ENCODE results near the gene PAQR5.
"Not testable (repeated sequence)": the region's sequence is repeated elsewhere in the genome, so short reads cannot be mapped to it uniquely, and the experiment has no call there.

The PAQR5 gene

GRCh38 chr15:69446953-69447352, 148.2 kb downstream of the PAQR5 start:
- in situ Hi-C loops (cut with HindIII; ENCODE audit: low pct_unique_long_range_greater_than_20kb, low sequenced_read_pairs), result no loop called here
- DNase-seq (ENCODE audit: low read depth in 1 of 2, low spot score in 1 of 2), result no peak
- TF ChIP-seq JUND (IDR thresholded peaks at IDR 0.05; ENCODE audit: low read depth), result no peak

- in situ Hi-C loops (cut with HindIII; ENCODE audit: low pct_unique_long_range_greater_than_20kb, low sequenced_read_pairs); DNase-seq (ENCODE audit: low read depth in 1 of 2, low spot score in 1 of 2): not testable (repeated sequence)
Observed at GRCh38 chr15:69450221-69450620, 151.5 kb downstream of the PAQR5 start.

- DNase-seq (ENCODE audit: low read depth in 1 of 2, low spot score in 1 of 2), result no peak
- TF ChIP-seq JUND (IDR thresholded peaks at IDR 0.05; ENCODE audit: low read depth), result no peak
- in situ Hi-C loops (cut with HindIII; ENCODE audit: low pct_unique_long_range_greater_than_20kb, low sequenced_read_pairs), result no loop called here
Observed at GRCh38 chr15:69450968-69451695, 152.4 kb downstream of the PAQR5 start.

DNA sequence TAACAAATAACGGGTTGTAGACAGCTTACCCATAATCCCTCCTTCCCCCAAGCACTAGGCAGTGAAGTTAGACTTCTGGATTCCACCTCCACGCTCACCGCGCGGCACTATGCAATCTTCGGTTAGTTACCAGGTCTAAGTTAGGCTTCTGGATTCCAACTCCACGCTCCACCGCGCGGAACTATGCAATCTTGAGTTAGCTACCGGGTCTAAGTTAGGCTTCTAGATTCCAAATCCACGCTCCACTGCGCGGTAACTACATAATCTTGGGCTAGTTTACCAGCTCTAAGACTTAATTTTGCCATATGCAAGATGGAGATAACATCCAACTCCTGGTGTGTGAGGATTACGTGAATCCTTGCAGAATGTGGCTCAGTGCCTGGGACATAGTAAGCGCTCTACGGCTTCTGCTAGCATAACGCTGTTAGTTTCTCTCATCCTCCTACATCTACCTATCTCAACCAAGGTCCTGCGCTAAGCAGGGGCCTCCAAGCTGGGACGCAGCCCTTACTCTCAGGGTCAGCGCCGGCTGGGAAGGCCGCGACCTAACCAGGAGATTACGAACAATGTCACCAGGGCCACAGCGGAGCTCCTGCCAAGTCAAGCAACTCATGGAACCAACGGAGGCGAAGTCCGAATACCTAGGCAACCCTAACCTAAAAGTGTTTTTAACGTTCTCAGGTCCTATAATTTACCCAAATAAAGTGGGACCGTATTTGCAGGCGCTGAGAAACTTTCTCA, 153.4 kb downstream of the PAQR5 start:
- no peak for TF ChIP-seq JUND (IDR thresholded peaks at IDR 0.05; ENCODE audit: low read depth)
- in situ Hi-C loops (cut with HindIII; ENCODE audit: low pct_unique_long_range_greater_than_20kb, low sequenced_read_pairs), result no loop called here
- no peak for DNase-seq (ENCODE audit: low read depth in 1 of 2, low spot score in 1 of 2)

DNA sequence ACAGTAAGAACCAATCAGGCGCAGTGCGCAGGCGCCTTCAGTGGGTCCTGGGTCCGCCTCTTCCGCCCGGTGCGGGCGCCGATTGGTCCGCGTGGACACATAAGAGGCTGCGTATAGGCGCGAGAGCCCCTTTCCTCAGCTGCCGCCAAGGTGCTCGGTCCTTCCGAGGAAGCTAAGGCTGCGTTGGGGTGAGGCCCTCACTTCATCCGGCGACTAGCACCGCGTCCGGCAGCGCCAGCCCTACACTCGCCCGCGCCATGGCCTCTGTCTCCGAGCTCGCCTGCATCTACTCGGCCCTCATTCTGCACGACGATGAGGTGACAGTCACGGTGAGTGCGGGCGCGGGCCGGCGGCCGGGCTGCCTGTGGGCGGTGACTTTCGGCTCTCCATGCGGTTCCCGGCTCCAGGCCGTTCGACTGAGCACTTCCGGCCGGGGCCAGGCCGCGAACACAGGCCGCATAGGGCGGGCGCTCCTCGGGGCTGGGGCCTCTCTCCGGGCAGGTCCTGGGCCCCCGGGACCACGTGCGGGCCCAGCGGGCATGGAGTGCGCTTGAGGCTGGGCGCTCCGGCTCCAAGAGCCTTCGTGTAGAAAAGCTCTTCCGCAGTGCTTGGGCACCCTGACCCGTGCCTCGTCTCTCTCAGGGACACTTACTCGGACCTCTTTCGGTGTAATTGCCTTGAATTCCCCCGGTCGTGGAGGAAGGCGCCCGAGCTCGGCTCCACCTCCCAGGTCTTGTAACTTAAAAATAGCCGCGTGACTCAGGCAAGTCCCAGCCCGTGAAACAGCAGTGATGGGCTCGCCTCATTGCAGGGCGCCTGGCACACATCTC, 154.2 kb downstream of the PAQR5 start, which contains the start of gene RPLP1:
Gene RPLP1, plus strand, starts transcription at position 127 of the 830 bp plus-strand sequence. Its CDS starts 131 bp downstream, at position 258.
- no peak for TF ChIP-seq JUND (IDR thresholded peaks at IDR 0.05; ENCODE audit: low read depth)
- in situ Hi-C loops (cut with HindIII; ENCODE audit: low pct_unique_long_range_greater_than_20kb, low sequenced_read_pairs), result no loop called here
- DNase-seq (ENCODE audit: low read depth in 1 of 2, low spot score in 1 of 2), result peak; percentile 76 to 96

- no peak for TF ChIP-seq JUND (IDR thresholded peaks at IDR 0.05; ENCODE audit: low read depth)
- in situ Hi-C loops (cut with HindIII; ENCODE audit: low pct_unique_long_range_greater_than_20kb, low sequenced_read_pairs), result no loop called here
- DNase-seq (ENCODE audit: low read depth in 1 of 2, low spot score in 1 of 2), result no peak
Observed at GRCh38 chr15:69454953-69455352, 156.2 kb downstream of the PAQR5 start.

- in situ Hi-C loops (cut with HindIII; ENCODE audit: low pct_unique_long_range_greater_than_20kb, low sequenced_read_pairs), result no loop called here
- DNase-seq (ENCODE audit: low read depth in 1 of 2, low spot score in 1 of 2), result no peak
- TF ChIP-seq JUND (IDR thresholded peaks at IDR 0.05; ENCODE audit: low read depth), result no peak
Observed at GRCh38 chr15:69456208-69457166, 157.8 kb downstream of the PAQR5 start.

Data from T47D (cell line).